Hepatocyte (in vitro differentiated cells): ENCODE results near the gene ANKRD30A. TPM values are rescaled to one million over a fixed set of nuclear protein-coding genes. Genes with fewer than 3 reads are reported as not detected.

ENCODE experiments used
- DNase-seq: peaks from one replicate; pipeline ENCODE4 v3.0.0-alpha.2; 2016; ENCODE audit warnings: low spot score
- H2AFZ ChIP-seq: fragments of 200-600 bp; sonication (generic); 2 replicates; pipeline ENCODE4 v1.6.0; 2016; ENCODE audit warnings: antibody characterized with exemption, mild to moderate bottlenecking
- H3K27ac ChIP-seq: fragments of 200-600 bp; sonication (generic); 2 replicates; pipeline ENCODE4 v1.5.1; 2016; ENCODE audit warnings: mild to moderate bottlenecking
- H3K27me3 ChIP-seq: fragments of 200-600 bp; sonication (generic); 2 replicates; pipeline ENCODE4 v1.6.1; 2016
- H3K36me3 ChIP-seq: fragments of 200-600 bp; sonication (generic); replicated peaks from 2 replicates; pipeline ENCODE4 v1.5.1; 2016; ENCODE audit warnings: low read depth; ENCODE audit not compliant: insufficient read depth
- H3K4me1 ChIP-seq: fragments of 200-600 bp; sonication (generic); 2 replicates; pipeline ENCODE4 v1.5.1; 2016; ENCODE audit warnings: mild to moderate bottlenecking, moderate library complexity; ENCODE audit not compliant: insufficient read depth
- H3K4me2 ChIP-seq: fragments of 200-600 bp; sonication (generic); 2 replicates; pipeline ENCODE4 v1.6.0; 2016
- H3K4me3 ChIP-seq: fragments of 200-600 bp; sonication (generic); 2 replicates; pipeline ENCODE4 v1.5.1; 2016; ENCODE audit warnings: mild to moderate bottlenecking
- H3K79me2 ChIP-seq: fragments of 200-600 bp; sonication (generic); 2 replicates; pipeline ENCODE4 v1.6.0; 2017; ENCODE audit warnings: mild to moderate bottlenecking
- H3K9me2 ChIP-seq: fragments of 200-600 bp; sonication (generic); replicated peaks from 2 replicates; pipeline ENCODE4 v1.6.0; 2017; ENCODE audit warnings: mild to moderate bottlenecking; ENCODE audit not compliant: insufficient read depth
- H3K9me3 ChIP-seq: fragments of 200-600 bp; sonication (generic); 2 replicates; pipeline ENCODE4 v1.5.1; 2016; ENCODE audit warnings: low read depth, mild to moderate bottlenecking
- H4K20me1 ChIP-seq: fragments of 200-600 bp; sonication (generic); 2 replicates; pipeline ENCODE4 v1.6.0; 2016; ENCODE audit warnings: mild to moderate bottlenecking; ENCODE audit not compliant: insufficient read depth, poor library complexity, severe bottlenecking
- CTCF ChIP-seq: fragments of 200-600 bp; sonication (generic); IDR thresholded peaks from 2 replicates; pipeline ENCODE4 v1.5.1; 2016; ENCODE audit warnings: antibody characterized with exemption, mild to moderate bottlenecking; ENCODE audit not compliant: poor library complexity
- EZH2 ChIP-seq: fragments of 200-600 bp; sonication (generic); IDR thresholded peaks from 2 replicates; pipeline ENCODE4 v1.6.1; 2016; ENCODE audit warnings: antibody characterized with exemption, mild to moderate bottlenecking, borderline replicate concordance
- EZH2phosphoT487 ChIP-seq: fragments of 200-600 bp; sonication (generic); IDR thresholded peaks from one replicate; pipeline ENCODE4 v1.6.1; 2018; ENCODE audit warnings: antibody characterized with exemption, mild to moderate bottlenecking, low read depth, moderate library complexity; ENCODE audit not compliant: unreplicated experiment, severe bottlenecking
- WGBS: methylation state at CpG from one replicate; pipeline ENCODE4 v1.1.6; 2016; ENCODE audit warnings: low lambda C conversion rate; ENCODE audit errors: missing lambda C conversion rate; 5-methylcytosine and 5-hydroxymethylcytosine counted together
- polyA plus RNA-seq: library from polyadenylated mRNA; unstranded; fragments of >200 nt; fragmentation: Nextera tagmentation; extraction: Ambion mirVana; gene quantifications from 2 replicates; pipeline ENCODE4 v1.2.1, GENCODE V29; 2016
- total RNA-seq: library from RNA; depleted of rRNA; stranded (reverse); fragments of >200 nt; gene quantifications from 2 replicates; pipeline ENCODE4 v1.2.3, GENCODE V29; 2014

ANKRD30A gene
- total and polyA plus RNA-seq, 2 experiments from 2014 or later = not detected

- Histone ChIP-seq H3K27me3 (no peaks in the 10 kb centered on the region), H3K9me2 (no peaks in the 10 kb centered on the region), H4K20me1 (no peaks in the 10 kb centered on the region), H3K79me2 (no peaks in the 10 kb centered on the region), H3K9me3 (no peaks in the 10 kb centered on the region), H3K4me1 (no peaks in the 10 kb centered on the region), H3K4me2 (no peak overlapping the region), H3K4me3 (no peak overlapping the region), H2AFZ (no peak overlapping the region), H3K36me3 (no peaks in the 10 kb centered on the region), H3K27ac (no peak overlapping the region)
- TF ChIP-seq EZH2phosphoT487 (no peak), CTCF (no peak), EZH2 (no peak)
- 80% methylated on average over 4 of the region's 4 CpGs for WGBS
- no peak for DNase-seq
Measured at GRCh38 chr10:37289833-37290464, 164.6 kb downstream of the ANKRD30A start.

DNA sequence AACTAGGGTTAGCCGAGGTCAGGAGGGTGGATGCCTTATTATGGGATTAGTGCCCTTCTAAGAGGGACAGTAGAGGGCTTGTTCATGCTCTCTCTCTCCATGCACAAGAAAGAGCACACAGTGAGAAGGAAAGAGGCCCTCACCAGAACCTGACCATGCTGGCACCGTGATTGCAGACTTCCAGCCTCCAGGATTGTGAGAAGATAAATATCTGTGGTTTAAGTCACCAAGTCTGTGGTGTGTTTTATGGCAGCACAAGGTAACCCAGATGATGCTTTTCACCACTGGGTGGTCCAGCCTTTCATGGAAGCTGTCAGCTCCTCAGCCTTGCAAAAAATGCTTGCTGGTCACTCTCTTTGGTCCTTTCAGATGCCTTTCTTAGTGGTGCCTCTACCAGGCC lies 175.9 kb downstream of the ANKRD30A start:
- no peak overlapping the region for H3K27ac ChIP-seq
- H3K27me3 ChIP-seq = no peaks in the 10 kb centered on the region
- H3K9me2 ChIP-seq = no peaks in the 10 kb centered on the region
- H4K20me1 ChIP-seq = no peaks in the 10 kb centered on the region
- no peak overlapping the region for H3K4me3 ChIP-seq
- no peak overlapping the region for H2AFZ ChIP-seq
- H3K4me1 ChIP-seq = no peaks in the 10 kb centered on the region
- WGBS = 51% methylated on average over 2 of the region's 2 CpGs
- H3K4me2 ChIP-seq = no peak overlapping the region
- H3K36me3 ChIP-seq = no peaks in the 10 kb centered on the region
- TF ChIP-seq EZH2phosphoT487 = no peak
- no peak for TF ChIP-seq CTCF
- TF ChIP-seq EZH2 = no peak
- no peak for DNase-seq
- no peaks in the 10 kb centered on the region for H3K79me2 ChIP-seq
- no peaks in the 10 kb centered on the region for H3K9me3 ChIP-seq

DNA sequence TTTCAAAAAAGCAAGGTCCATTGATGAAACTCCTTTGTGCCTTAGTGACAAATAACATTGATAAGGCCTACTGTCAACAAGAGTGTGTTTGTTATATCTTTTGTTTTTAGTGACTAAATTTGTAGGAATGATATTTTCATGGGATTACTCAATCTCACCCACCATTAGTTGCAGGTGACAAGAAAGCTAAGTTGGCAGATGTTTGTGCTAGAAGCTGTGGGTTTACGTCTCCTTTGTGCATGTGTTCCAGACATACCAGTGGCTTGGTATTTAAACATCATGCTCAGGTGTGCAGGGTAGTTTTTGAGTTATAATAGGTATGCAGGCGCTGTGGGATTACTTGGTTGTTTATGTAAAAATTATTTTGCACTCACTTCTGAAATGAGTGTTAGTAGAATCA lies 178.6 kb downstream of the ANKRD30A start:
- Histone ChIP-seq H3K79me2 (no peaks in the 10 kb centered on the region), H3K4me2 (no peak overlapping the region), H3K36me3 (no peaks in the 10 kb centered on the region), H2AFZ (no peak overlapping the region), H3K27me3 (no peaks in the 10 kb centered on the region), H3K9me2 (no peaks in the 10 kb centered on the region), H3K4me3 (no peak overlapping the region), H3K4me1 (no peaks in the 10 kb centered on the region), H3K9me3 (no peaks in the 10 kb centered on the region), H4K20me1 (no peaks in the 10 kb centered on the region), H3K27ac (no peak overlapping the region)
- 46% methylated on average over 2 of the region's 2 CpGs for WGBS
- TF ChIP-seq CTCF = no peak
- no peak for TF ChIP-seq EZH2phosphoT487
- TF ChIP-seq EZH2 = no peak
- no peak for DNase-seq
